HEK293T (cell line): ENCODE data around the gene LPIN1.

Source experiments
- ARNT ChIP-seq: fragments of 450-650 bp; IDR thresholded peaks from 2 replicates; pipeline ENCODE4 v1.6.1; 2017; ENCODE audit warnings: mild to moderate bottlenecking
- BHLHE40 ChIP-seq: fragments of 450-650 bp; IDR thresholded peaks from 2 replicates; pipeline ENCODE4 v1.6.1; 2016; ENCODE audit warnings: mild to moderate bottlenecking, moderate library complexity, borderline replicate concordance
- CTBP1 ChIP-seq: fragments of 450-650 bp; IDR thresholded peaks from 2 replicates; pipeline ENCODE4 v1.6.1; 2016; ENCODE audit warnings: borderline replicate concordance
- ELF4 ChIP-seq: fragments of 450-650 bp; IDR thresholded peaks from 2 replicates; pipeline ENCODE4 v1.6.1; 2017; ENCODE audit warnings: antibody characterized with exemption
- FOXA1 ChIP-seq: fragments of 450-650 bp; IDR thresholded peaks from 2 replicates; pipeline ENCODE4 v1.6.1; 2016; ENCODE audit warnings: mild to moderate bottlenecking
- FOXK2 ChIP-seq: fragments of 450-650 bp; IDR thresholded peaks from 2 replicates; pipeline ENCODE4 v1.6.1; 2016; ENCODE audit warnings: mild to moderate bottlenecking
- FOXM1 ChIP-seq: fragments of 450-650 bp; IDR thresholded peaks from 2 replicates; pipeline ENCODE4 v1.6.1; 2017; ENCODE audit warnings: mild to moderate bottlenecking, borderline replicate concordance
- LEF1 ChIP-seq: fragments of 450-650 bp; IDR thresholded peaks from 2 replicates; pipeline ENCODE4 v1.6.1; 2017; ENCODE audit warnings: mild to moderate bottlenecking, borderline replicate concordance
- NFRKB ChIP-seq: fragments of 450-650 bp; IDR thresholded peaks from 2 replicates; pipeline ENCODE4 v1.6.1; 2016; ENCODE audit warnings: mild to moderate bottlenecking, moderate library complexity
- PKNOX1 ChIP-seq: fragments of 450-650 bp; IDR thresholded peaks from 2 replicates; pipeline ENCODE4 v1.6.1; 2016
- SP1 ChIP-seq: fragments of 450-650 bp; IDR thresholded peaks from 2 replicates; pipeline ENCODE4 v1.6.1; 2017
- SUZ12 ChIP-seq: fragments of 450-650 bp; IDR thresholded peaks from 2 replicates; pipeline ENCODE4 v1.6.1; 2016; ENCODE audit warnings: mild to moderate bottlenecking
- TARDBP ChIP-seq: fragments of 450-650 bp; IDR thresholded peaks from 2 replicates; pipeline ENCODE4 v1.6.1; 2016

GRCh38 chr2:11827547-11827946, 81.1 kb downstream of the LPIN1 start:
- TF ChIP-seq NFRKB (no peak), FOXM1 (no peak), SP1 (no peak), ELF4 (no peak), PKNOX1 (no peak), BHLHE40 (no peak), FOXK2 (no peak), TARDBP (no peak), LEF1 (no peak), SUZ12 (no peak), ARNT (no peak), FOXA1 (no peak), CTBP1 (no peak)
